HG03159 (cell line): ENCODE data around the gene GPR152.

Experiments
- ATAC-seq: cut with Tn5 transposase; IDR thresholded peaks from one replicate; pipeline ENCODE4 v1.9.1; 2021; ENCODE audit warnings: mild to moderate bottlenecking, moderate library complexity; ENCODE audit not compliant: unreplicated experiment

GPR152 gene

GRCh38 chr11:67441731-67442351 is 10.7 kb downstream of the GPR152 start:
- ATAC-seq, result no peak

- ATAC-seq, result no peak
These were observed 11.4 kb downstream of the GPR152 start for GRCh38 chr11:67441098-67441563.

- no peak for ATAC-seq
These were observed 12.1 kb downstream of the GPR152 start for GRCh38 chr11:67440229-67441097.

DNA sequence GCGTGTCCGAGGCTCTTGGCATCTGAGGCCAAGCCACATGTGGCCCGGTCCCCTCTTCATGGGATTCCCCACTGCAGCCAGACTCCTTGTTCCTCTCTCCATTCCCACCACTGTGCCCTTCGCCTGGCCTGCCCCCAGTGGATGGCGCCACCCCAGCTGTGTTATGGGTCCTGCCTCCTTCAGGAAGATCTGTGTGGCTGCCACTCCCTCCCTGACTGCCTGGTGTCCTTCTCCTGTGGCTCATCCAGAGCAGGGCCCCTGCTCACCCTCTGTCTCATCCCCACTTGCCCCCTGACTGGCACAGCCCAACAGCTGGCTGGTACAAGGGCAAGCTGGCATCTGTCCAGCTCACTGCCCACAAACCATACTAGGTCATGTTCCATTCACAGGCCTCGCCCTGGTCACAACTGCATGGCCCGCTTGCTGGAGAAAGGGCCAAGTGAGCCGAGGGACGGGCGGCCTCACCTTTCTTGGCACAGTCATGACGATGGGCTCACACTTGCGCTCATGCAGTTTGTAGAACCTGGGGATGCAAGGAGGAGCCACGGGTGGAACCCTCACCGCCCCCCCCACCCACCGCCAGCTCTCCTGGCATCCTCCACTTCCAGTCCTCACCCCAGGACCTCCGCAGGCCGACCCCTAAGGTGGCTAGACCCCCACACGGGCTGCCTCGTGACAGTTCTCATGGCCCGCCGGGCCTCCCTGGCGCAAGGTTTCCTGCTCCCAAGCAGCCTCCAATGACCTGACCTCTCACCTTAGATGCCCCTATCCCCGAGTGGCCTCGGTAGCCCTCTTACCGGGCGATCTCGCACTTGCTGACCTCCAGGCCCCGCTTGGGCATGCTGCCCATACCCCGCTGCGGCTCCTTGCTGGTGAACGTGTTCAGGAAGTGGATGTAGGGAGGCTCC is 13.0 kb downstream of the GPR152 start:
- ATAC-seq, result no peak

DNA sequence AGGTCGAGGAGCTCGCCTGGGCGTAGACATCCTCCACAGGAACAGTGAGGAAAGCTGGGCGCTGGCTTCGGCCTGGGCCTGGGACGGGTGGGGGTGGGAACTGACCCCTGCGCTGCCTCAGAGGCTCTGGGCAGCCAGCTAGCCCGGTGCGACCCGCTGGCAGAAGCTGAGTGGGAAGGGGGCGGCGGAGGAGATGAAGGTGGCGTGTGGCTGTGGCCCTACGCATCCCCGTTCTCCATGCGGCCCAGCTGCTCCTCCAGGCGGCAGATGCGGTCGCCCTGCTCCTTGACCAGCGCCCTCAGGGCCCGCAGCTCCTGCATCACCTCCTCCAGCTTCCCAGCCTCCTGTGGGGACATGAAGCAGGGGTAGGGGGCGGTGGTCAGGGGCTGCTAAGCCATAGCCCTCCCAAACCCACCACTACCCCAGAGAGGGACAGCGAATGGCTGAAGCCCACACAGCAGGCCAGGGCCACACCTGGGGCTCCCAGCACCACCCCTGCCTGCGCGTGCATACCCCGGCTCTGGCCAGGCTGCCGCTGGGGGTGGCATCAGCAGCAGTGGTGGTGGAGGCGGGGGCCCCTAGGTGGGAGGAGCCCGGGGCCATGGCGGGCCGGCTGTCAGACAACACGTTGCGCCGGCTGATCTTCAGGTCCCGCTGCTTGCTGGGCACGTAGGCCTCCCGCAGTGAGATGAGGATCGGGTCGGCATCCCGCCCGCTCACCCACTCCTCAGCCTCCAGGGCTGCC is 14.2 kb downstream of the GPR152 start:
- no peak for ATAC-seq

- no peak for ATAC-seq
These were observed 14.7 kb downstream of the GPR152 start for GRCh38 chr11:67437809-67438157.

DNA sequence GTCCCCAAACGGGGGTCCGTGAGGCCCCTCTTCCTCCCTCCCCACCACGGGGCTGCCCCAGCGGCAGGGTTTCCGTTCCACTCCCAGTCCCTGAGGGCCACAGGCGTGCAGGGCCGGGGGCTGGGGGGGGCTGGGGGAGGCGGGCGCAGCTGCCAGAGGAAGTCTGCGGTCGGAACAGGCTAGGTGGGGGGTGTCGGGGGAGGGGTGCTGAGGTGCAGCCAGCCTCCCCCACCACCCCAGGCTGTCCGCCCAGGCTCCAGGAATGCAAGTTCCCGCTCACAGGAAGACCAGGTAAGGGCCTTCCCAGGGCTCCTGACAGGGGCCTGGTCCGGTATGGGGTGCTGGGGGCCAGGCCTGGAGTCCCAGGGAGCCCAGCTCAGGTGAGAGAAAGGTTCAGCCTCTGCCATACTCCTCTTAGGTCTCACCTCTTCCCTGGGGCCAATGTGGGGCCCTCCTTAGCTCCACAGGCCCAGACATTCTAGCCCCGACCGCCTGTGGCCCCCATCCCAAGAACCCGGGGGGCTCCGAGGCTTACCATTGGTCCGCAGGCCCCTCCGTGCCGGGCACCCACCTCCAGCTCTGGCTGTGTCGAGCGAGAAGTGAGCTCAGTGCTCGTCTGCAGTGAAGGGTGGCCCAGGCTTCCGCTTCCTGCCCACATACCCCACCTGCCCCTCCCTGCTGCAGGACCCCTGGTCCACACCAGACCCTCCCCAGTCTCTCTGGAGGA is 15.3 kb downstream of the GPR152 start, which contains the start of gene PTPRCAP:
TSS of gene PTPRCAP (minus strand) at position 601 of the 727 bp plus-strand sequence. CDS start at position 538, 63 bp downstream.
- no peak for ATAC-seq

DNA sequence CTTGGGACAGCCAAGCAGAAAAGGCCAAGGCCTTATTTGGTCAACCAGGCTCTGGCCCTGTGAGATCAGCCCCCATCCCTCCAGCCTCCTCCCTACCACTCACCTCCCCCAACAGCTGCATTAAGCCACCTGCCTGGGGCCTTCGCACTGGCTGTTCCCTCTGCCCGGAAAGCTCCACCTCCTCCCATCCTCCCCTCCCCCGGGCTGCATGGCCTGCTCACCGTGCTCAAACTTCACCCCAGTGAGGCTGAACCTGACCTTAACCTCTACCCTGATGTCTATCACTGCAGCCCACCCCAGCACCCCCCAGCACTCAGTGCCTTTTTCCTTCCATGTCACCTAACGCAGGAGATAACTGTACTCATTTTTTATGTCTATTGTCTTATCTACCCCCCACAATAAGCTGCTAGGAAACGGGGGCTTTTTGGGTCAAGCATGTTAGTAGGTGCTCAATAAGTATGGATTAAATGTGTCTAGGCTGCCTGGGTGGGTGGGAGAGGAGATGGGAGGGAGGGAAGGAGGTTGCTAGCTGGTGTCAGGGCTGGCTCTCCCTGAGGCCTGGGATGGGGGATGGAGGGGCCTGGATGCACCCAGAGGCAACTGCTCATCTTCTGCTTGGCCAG is 16.0 kb downstream of the GPR152 start:
- no peak for ATAC-seq

- ATAC-seq, result no peak
These were observed 16.6 kb downstream of the GPR152 start for GRCh38 chr11:67435727-67436458.

DNA sequence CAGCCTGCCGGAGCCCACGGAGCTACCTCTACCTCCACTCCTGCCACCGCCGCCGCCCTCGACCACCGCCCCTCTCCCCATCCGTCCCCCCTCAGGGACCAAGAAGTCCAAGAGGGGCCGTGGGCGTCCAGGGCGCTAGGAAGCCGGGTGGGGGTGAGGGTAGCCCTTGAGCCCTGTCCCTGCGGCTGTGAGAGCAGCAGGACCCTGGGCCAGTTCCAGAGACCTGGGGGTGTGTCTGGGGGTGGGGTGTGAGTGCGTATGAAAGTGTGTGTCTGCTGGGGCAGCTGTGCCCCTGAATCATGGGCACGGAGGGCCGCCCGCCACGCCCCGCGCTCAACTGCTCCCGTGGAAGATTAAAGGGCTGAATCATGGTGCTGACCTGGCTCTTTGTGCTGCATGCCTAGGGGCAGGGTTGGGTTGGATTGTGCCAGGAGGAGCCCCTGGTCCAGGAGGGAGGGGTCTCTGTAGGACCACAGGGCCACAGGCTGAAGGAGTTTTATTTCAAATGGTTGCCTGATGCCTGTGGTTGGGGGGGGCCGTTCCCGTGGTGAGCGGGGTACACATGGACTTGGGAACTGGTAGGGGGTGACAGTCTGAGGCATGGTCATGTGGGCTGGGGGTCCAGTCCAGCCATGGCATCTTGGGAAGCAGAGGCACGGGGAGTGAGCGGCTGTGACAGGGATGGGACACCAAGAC is 17.4 kb downstream of the GPR152 start:
- no peak for ATAC-seq

- no peak for ATAC-seq
These were observed 18.1 kb downstream of the GPR152 start for GRCh38 chr11:67434395-67434881.

DNA sequence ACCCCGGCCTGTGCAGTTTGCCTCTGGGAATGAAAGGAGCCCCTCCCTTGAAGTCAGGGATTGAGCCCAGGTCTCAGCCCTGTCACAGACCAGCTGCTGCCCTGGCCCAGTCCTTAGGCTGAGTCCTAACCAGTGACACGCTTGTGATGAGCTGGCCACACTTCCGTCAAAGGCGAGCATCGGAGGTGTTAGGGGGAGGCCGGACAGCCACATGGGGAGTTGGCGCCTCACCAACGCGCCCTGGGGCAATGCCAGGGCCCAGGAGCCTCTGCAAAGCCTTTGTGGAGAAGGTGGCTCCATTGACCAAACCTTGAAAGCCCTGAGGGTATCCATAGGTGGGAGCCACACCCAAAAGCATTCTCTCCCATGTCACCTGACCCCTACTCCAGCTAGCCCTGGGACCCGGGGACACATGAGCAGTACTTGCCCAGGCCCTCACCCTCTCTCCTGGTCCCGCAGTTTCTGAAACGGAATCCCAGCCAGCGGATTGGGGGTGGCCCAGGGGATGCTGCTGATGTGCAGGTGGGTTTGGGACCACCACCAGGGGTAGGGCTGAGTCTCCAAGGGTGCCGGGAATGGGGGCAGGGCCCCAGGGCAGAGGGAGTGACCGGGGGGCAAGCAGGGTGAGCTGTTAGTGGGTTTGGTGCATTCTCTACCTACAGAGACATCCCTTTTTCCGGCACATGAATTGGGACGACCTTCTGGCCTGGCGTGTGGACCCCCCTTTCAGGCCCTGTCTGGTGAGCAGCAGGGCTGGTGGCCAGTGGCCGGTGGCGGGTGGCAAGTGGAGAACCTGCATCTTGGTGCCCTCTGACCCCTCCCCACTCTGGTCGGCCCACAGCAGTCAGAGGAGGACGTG is 18.8 kb downstream of the GPR152 start:
- no peak for ATAC-seq

DNA sequence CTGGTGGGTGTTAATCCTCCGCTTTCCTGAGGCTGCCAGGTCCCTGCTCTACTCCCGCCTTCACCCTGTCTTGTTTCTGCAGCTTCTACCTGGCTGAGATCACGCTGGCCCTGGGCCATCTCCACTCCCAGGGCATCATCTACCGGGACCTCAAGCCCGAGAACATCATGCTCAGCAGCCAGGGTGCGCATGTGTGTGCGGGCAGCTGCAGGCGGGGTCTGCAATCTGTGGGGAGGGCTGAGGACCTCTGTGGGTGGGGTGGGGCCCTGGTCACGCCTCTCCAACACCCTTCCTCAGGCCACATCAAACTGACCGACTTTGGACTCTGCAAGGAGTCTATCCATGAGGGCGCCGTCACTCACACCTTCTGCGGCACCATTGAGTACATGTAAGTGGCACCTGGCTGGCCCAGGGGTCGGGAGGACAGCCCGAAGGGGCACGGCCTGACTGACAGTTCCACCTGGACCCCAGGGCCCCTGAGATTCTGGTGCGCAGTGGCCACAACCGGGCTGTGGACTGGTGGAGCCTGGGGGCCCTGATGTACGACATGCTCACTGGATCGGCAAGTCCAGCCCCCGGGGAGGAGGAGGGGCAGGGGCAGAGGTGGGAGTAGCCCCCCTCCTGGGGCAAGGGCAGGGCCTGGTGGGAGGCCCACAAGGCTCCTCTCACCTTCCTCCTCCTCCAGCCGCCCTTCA is 19.7 kb downstream of the GPR152 start:
- ATAC-seq, result no peak

- ATAC-seq, result no peak
These were observed 20.9 kb downstream of the GPR152 start for GRCh38 chr11:67431346-67432249.

GRCh38 chr11:67429722-67430121 is 22.8 kb downstream of the GPR152 start:
- ATAC-seq, result no peak
